ENCODE data around the gene CBLIF. TPM values are rescaled to one million over a fixed set of nuclear protein-coding genes. Genes with fewer than 3 reads are reported as not detected.
"Not testable (repeated sequence)": the region's sequence is repeated elsewhere in the genome, so short reads cannot be mapped to it uniquely, and the experiment has no call there.

Gene CBLIF
- not detected in 2 replicates for total RNA-seq
- polyA plus RNA-seq (2012), result not detected

- DNase-seq (ENCODE audit: low read depth), result no peak
These were observed at the start of gene CBLIF for GRCh38 chr11:59845399-59845798. Gene CBLIF (minus strand): TSS chr11:59845499. CDS start chr11:59845453, 46 bp downstream.

DNA sequence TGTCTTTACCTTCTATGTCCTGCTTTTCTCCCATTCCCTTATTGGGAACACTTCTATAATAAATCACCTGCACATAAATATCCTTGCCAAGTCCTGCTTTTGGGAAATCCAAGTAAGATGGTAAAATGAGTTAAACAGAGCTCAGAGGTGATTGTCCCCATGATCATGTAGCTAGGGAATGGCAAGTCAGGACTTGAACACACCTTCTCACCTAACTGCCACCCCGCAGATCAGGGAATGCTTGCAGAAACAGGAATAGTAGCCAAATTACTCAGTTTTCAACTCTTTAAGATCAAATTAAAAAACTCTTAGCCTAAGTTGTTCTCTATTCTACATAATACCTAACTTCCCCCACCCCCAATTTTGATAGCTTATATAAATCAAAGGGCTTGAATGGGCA, 49.3 kb upstream of the CBLIF start:
- no peak for DNase-seq (ENCODE audit: low read depth)

GRCh38 chr11:59891781-59892181, 46.5 kb upstream of the CBLIF start:
- DNase-seq (ENCODE audit: low read depth), result peak; percentile 56

DNA sequence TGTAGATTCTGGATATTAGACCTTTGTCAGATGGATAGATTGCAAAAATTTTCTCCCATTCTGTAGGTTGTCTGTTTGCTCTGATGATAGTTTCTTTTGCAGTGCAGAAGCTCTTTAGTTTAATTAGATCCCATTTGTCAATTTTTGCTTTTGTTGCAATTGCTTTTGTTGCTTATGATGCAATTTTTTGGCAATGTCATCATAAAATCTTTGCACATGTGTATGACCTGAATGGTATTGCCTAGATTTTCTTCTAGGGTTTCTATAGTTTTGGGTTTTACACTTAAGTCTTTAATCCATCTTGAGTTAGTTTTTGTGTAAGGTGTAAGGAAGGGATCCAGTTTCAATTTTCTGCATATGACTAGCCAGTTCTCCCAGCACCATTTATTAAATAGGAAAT, 41.9 kb upstream of the CBLIF start:
- not testable (repeated sequence) for DNase-seq (ENCODE audit: low read depth)

DNA sequence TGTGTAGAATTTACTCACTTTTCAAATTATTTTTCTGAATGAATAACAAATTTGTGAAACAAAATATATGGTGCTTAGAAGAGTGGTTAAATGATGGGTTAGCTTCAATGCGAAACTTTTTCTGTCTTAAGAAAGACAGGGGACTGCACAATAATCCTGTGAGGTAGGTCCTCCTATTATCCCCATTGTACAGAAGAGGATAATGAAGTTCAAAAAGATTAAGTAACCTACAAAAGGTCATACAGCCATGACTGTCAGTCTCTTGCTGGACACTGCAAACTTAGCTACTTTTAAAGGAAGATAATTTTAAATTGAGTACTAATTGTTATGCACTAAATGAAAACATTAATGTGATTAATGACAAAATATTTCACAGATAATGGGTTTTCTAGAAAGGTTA, 38.3 kb upstream of the CBLIF start:
- no peak for DNase-seq (ENCODE audit: low read depth)

- no peak for DNase-seq (ENCODE audit: low read depth)
These were observed 34.3 kb upstream of the CBLIF start for GRCh38 chr11:59879567-59879966.

GRCh38 chr11:59878575-59878974, 33.3 kb upstream of the CBLIF start, which contains the start of gene OOSP3:
Gene OOSP3 (plus strand): TSS chr11:59878782. CDS start chr11:59878809, 27 bp downstream.
- no peak for DNase-seq (ENCODE audit: low read depth)

DNA sequence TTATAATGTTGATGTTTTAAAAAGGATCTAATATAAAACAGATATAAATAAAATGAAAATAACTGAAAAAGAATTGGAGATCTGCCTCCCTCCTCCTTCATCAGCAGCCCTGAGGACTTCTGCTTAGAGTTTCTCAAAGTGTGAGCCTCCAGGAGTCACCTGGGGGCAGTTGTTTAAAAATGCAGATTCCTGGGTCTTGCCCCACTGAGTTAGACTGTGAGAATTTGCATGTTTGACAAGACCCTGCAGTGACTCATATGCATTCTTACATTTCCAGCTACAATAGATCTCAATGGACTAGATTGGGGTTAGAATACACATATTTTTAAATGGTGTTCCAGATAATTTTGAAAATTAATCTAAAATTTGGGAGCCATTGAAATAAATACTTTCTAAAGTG, 32.5 kb upstream of the CBLIF start:
- DNase-seq (ENCODE audit: low read depth), result no peak

DNA sequence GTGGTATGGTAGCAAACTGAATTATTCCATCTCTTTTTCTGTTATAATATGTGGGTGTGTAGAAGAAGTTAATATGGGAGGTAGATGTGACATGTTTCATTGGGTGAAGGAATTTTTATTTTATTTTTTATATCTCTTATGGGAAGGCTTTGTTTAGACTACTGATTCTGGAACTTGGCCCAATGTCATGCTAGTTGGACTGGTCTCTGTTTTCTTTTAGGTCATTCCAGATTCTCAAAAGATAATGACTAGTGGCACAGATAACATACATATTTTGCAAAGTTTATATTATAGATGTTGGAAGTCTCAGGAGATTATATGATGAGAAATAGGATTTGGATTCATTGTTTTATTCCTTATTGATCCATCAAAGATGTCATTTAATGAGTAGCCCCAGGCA, 32.0 kb upstream of the CBLIF start:
- DNase-seq (ENCODE audit: low read depth), result no peak

- no peak for DNase-seq (ENCODE audit: low read depth)
These were observed 30.7 kb upstream of the CBLIF start for GRCh38 chr11:59875856-59876519.

GRCh38 chr11:59872076-59872475, 26.8 kb upstream of the CBLIF start:
- DNase-seq (ENCODE audit: low read depth), result no peak

DNA sequence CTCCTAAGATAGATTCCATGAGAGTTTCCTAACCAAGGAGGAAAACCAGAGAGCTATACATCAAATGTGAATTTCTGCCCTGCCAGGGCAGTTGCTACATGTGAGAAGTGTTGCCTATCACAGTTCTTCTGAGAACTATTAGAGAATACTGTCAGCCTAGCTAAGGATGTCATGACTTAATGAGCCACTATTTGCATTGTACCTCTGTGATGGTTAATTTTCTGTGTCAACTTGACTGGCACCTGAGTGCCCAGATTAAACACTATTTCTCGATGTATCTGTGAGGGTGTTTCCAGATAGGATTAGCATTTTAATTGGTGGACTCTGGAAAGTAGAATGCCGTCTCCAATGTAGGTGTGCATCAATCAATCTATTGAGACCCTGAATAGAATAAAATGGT, 22.6 kb upstream of the CBLIF start:
- no peak for DNase-seq (ENCODE audit: low read depth)

DNA sequence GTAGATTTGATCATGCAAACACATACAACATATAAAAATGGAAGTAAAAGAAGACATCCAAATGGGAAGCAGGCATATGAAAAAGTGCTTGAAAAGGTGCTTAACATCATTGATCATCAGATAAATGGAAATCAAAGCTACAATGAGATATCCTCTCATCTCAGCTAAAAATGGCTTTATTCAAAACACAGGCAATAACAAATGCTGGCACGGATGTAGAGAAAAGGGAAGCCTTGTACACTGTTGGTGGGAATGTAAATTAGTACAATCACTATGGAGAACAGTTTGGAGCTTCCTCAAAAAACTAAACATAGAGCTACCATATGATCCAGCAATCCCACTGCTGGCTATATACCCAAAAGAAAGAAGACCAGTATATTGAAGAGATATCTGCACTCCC, 21.5 kb upstream of the CBLIF start:
- DNase-seq (ENCODE audit: low read depth), result no peak

DNA sequence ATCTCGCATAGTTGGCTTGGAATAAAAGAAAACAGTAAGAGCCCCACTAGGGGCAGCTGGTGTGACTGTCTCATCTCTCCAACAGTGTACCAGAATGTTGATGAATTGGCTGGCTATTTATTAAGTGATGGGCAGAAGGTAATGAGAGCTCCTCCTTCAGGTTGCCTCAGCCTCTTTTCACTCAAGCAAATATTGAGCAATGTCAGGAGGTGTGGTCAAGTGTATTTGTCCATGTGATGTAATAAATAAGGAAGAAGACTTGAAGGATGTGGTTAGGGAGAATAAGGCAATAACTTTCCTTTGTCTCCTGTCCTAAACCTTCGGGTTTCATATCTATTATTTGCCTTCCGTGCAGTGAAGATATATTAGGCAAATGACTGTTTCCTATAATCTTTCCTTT, 21.1 kb upstream of the CBLIF start, which contains the start of gene TCN1:
Gene TCN1, minus strand, starts transcription at position 91 of the 400 bp plus-strand sequence. Its CDS starts 17 bp downstream, at position 74.
- no peak for DNase-seq (ENCODE audit: low read depth)

GRCh38 chr11:59865031-59865430, 19.7 kb upstream of the CBLIF start:
- no peak for DNase-seq (ENCODE audit: low read depth)

DNA sequence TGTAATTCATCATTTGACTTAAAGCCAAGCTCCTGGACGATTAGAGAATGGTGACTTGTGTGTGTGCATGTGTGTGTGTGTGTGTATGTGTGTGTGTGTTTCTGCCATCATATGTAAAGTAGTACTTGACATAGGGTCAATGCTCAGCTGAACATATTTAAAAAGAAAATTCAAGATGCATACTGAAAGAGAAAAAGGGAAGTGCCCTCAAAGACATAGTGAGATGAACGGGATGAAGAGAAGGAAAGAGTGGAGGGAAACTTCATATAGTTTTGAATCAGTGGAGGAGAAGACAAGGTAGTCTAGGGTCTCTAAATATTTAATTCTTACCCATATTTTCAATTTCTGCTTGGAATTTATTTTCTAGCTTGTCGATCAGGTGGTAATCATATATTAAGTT, 17.0 kb upstream of the CBLIF start:
- no peak for DNase-seq (ENCODE audit: low read depth)

DNA sequence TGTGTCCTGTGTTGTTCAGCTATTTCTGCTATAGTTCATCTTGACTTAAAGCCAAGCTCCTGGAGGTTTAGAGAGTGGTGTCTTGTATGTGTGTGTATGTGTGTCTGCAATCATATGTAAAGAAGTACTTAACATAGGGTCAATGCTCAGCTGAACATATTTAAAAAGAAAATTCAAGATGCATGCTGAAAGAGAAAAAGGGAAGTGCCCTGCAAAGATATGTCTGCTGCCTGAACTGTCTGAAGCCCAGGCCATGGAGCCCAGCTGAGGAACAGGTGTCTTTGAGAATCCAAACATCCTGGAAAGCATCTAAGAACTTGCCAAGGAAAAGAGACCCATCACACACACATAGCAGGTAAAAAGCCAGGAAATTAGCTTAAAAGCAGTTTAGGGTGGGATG, 14.4 kb upstream of the CBLIF start:
- no peak for DNase-seq (ENCODE audit: low read depth)

DNA sequence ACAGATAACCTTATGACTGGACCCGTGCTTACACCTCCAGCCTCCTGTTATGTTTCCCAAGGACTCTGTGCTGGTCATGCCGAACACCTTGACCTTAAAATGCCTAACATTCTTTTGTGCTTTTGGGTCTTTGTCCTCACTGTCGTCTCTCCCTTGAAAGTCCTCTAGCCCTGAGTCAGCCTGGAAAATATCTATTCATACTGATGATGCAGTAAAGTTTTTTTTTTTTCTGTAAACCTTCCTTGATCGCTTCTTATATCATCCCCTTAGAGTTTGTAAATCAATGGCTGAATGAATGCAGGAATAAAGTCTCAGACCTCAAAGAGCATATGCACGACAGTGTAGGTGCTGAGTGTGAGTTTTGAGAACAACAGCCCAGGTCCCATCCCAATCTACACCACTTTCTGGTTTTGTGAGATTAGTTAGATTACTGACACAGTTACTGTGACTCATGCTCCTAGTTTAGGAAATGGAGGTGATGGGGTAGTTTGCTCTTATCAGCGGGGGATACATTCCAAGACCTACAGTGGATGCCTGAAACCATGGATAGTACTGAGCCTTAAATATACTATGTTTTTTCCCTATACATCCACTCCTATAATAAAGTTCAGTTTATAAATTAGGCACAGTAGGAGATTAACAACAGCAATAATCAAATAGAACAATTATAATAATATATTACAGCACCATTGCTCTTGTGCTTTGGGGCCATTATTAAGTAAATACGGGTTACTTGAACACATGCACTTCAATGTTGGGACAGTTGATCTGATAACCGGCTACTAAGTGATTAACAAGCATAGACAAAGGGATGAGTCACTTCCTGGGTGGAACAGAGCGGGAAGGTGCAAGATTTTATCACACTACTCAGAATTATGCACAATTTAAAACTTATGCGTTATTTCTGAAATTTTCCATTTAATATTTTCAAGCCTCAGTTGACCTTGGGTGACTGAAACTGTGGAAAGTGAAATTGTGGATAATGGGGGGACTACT, 12.4 kb upstream of the CBLIF start:
- no peak for DNase-seq (ENCODE audit: low read depth)

GRCh38 chr11:59854871-59855270, 9.6 kb upstream of the CBLIF start:
- no peak for DNase-seq (ENCODE audit: low read depth)

DNA sequence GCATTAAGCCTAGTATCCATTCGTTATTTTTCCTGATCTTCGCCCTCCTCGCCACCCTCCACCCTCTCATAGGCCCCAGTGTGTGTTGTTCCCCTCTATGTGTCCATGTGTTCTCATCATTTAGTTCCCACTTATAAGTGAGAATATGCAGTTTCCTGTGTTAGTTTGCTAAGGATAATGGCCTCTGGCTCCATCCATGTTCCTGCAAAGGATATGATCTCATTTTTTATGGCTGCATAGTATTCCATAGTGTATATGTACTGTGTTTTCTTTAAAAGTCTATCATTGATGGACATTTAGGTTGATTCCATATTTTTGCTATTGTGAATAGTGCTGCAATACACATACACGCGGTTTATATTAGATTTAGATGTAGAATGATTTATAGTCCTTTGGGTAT, 6.1 kb upstream of the CBLIF start:
- not testable (repeated sequence) for DNase-seq (ENCODE audit: low read depth)

DNA sequence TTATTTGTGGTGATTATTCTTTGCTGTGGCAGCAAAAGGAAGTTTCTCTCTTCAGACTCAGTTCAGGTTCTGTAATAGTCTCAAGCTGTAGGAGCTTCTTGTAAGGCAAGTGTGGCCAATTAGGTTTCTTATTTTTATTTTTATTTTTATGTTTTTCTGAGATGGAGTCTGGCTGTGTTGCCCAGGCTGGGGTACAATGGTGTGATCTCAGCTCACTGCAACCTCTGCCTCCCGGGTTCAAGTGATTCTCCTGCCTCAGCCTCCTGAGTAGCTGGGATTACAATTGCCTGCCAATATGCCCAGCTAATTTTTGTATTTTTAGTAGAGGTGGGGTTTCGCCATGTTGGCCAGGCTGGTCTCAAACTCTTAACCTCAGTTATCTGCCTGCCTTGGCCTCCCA, 4.3 kb upstream of the CBLIF start:
- DNase-seq (ENCODE audit: low read depth), result not testable (repeated sequence)

DNA sequence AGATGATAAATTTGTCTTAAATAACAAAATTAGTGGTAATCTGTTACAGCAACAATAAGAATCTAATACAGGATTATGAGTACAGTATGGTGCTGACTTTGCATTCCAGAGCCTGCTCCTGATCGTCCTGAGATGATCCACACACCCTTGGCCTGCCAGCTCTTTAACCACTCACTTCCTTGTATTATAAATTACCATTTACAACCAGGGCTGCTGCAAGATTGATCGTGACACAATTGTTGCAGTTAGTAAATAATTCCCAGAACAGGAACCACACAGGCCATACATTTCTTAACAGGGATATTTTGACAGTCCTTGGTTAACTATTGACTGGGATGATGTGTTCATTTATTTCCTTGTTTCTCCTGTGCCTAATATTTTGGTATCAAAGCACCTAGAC, 3.8 kb upstream of the CBLIF start:
- DNase-seq (ENCODE audit: low read depth), result no peak

Measured in myocyte (in vitro differentiated cells).